ENCODE data around the gene CBFB. TPM values are rescaled to one million over a fixed set of nuclear protein-coding genes. Genes with fewer than 3 reads are reported as not detected.

CBFB gene
- polyA plus RNA-seq, 1 donor (not counting 4 experiments of a cell fraction or from before 2014, with no cell fraction given) = 39.7 TPM

GRCh38 chr16:67100569-67101310 lies 71.8 kb downstream of the CBFB start:
- no peak overlapping the region for H3K27ac ChIP-seq (ENCODE audit: control insufficient read depth, insufficient read depth, low read length)
- H3K4me1 ChIP-seq (ENCODE audit: control insufficient read depth, extremely low read depth, insufficient read depth, low read length) = peaks cover under 1% of the 10 kb centered on the region
- H3K36me3 ChIP-seq (ENCODE audit: control insufficient read depth in 2 of 2, extremely low read depth in 1 of 2, insufficient read depth in 2 of 2, low read length in 2 of 2) = peaks cover 4 to 5% of the 10 kb centered on the region in 2 experiments
- no peak for TF ChIP-seq EZH2 (IDR thresholded peaks at IDR 0.05; ENCODE audit: low read length)
- TF ChIP-seq, protein P1, sequence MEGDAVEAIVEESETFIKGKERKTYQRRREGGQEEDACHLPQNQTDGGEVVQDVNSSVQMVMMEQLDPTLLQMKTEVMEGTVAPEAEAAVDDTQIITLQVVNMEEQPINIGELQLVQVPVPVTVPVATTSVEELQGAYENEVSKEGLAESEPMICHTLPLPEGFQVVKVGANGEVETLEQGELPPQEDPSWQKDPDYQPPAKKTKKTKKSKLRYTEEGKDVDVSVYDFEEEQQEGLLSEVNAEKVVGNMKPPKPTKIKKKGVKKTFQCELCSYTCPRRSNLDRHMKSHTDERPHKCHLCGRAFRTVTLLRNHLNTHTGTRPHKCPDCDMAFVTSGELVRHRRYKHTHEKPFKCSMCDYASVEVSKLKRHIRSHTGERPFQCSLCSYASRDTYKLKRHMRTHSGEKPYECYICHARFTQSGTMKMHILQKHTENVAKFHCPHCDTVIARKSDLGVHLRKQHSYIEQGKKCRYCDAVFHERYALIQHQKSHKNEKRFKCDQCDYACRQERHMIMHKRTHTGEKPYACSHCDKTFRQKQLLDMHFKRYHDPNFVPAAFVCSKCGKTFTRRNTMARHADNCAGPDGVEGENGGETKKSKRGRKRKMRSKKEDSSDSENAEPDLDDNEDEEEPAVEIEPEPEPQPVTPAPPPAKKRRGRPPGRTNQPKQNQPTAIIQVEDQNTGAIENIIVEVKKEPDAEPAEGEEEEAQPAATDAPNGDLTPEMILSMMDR (optimal IDR thresholded peaks at IDR 0.05 in 1 of 3, IDR thresholded peaks at IDR 0.05 in 1 of 3, conservative IDR thresholded peaks at IDR 0.05 in 1 of 3; ENCODE audit: extremely low read depth in 1 of 3, insufficient read depth in 2 of 3, low read length in 3 of 3) = peak in 1 of 3 experiments; percentile 22
- H3K27me3 ChIP-seq (ENCODE audit: control insufficient read depth, extremely low read depth, insufficient read depth, low read length) = no peaks in the 10 kb centered on the region
- H3K9me1 ChIP-seq (ENCODE audit: control insufficient read depth, extremely low read depth, insufficient read depth, low read length) = peaks cover 2% of the 10 kb centered on the region
- H3K4me3 ChIP-seq (ENCODE audit: control insufficient read depth in 2 of 3, extremely low read depth in 1 of 3, insufficient read depth in 2 of 3, low read depth in 1 of 3, low read length in 3 of 3) = no peak overlapping the region
- no peaks in the 10 kb centered on the region for H3K9me3 ChIP-seq (ENCODE audit: control insufficient read depth, low read depth, low read length)
- dilution Hi-C loops (cut with MboI; ENCODE audit: extremely low pct_ligation_motif_present, low sequenced_read_pairs) = no loop called here
- no peak overlapping the region for H3K4me2 ChIP-seq (ENCODE audit: control insufficient read depth, extremely low read depth, insufficient read depth, low read depth, low read length)
- H2AFZ ChIP-seq (ENCODE audit: control insufficient read depth, low read length) = no peak overlapping the region
- no peaks in the 10 kb centered on the region for H3K79me2 ChIP-seq (ENCODE audit: control insufficient read depth, insufficient read depth, low read length)
- no peak overlapping the region for H3K9ac ChIP-seq (ENCODE audit: control insufficient read depth, extremely low read depth, insufficient read depth, low read length)
- H4K20me1 ChIP-seq (ENCODE audit: control insufficient read depth, extremely low read depth, insufficient read depth, low read length) = no peaks in the 10 kb centered on the region
- no peak for FAIRE-seq
- no peak for DNase-seq (ENCODE audit: low read depth, low spot score)

DNA sequence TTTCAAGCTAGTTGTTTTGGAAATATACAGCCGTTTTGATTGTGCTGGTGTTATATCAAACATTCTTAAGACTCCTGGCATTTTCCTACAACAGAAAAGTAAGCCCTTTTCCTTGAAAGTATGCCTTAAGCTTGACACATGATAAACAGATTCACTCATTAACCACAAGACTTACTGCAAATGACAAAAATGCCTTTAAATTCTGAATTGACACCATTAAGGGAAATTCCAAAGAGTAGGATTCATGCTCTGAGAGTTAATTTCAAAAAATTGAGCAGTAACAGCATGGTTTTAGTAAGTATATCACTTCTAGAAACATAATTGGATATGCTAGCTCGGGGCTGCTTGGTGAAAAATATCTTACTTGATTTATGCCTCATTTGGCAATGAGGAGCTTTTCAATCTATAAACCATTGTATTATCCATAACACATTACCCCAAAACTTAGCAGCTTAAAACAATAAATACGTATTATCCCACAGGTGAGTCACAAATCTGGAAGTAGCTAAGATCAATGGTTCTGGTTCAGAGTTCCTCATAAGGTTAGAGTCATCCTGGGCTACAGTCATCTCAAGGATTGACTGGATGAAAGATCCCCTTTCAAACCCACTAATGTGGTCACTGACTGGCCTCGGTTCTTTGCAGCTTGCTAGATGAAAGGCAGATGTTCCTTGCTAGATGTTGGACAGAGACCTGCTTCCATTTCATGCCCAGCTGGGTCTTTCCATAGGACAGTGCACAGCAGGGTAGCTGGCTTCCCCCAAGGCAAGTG lies 72.5 kb downstream of the CBFB start:
- Histone ChIP-seq H3K4me3 (ENCODE audit: control insufficient read depth in 2 of 3, extremely low read depth in 1 of 3, insufficient read depth in 2 of 3, low read depth in 1 of 3, low read length in 3 of 3) (no peak overlapping the region), H3K9me3 (ENCODE audit: control insufficient read depth, low read depth, low read length) (no peaks in the 10 kb centered on the region), H3K9me1 (ENCODE audit: control insufficient read depth, extremely low read depth, insufficient read depth, low read length) (peaks cover 2% of the 10 kb centered on the region), H3K79me2 (ENCODE audit: control insufficient read depth, insufficient read depth, low read length) (no peaks in the 10 kb centered on the region), H3K36me3 (ENCODE audit: control insufficient read depth in 2 of 2, extremely low read depth in 1 of 2, insufficient read depth in 2 of 2, low read length in 2 of 2) (peaks cover 4 to 5% of the 10 kb centered on the region in 2 experiments), H3K27me3 (ENCODE audit: control insufficient read depth, extremely low read depth, insufficient read depth, low read length) (no peaks in the 10 kb centered on the region), H2AFZ (ENCODE audit: control insufficient read depth, low read length) (no peak overlapping the region), H3K9ac (ENCODE audit: control insufficient read depth, extremely low read depth, insufficient read depth, low read length) (no peak overlapping the region), H3K27ac (ENCODE audit: control insufficient read depth, insufficient read depth, low read length) (no peak overlapping the region), H3K4me1 (ENCODE audit: control insufficient read depth, extremely low read depth, insufficient read depth, low read length) (peaks cover 8% of the 10 kb centered on the region), H3K4me2 (ENCODE audit: control insufficient read depth, extremely low read depth, insufficient read depth, low read depth, low read length) (no peak overlapping the region), H4K20me1 (ENCODE audit: control insufficient read depth, extremely low read depth, insufficient read depth, low read length) (no peaks in the 10 kb centered on the region)
- TF ChIP-seq, protein P1 (optimal IDR thresholded peaks at IDR 0.05 in 1 of 3, IDR thresholded peaks at IDR 0.05 in 1 of 3, conservative IDR thresholded peaks at IDR 0.05 in 1 of 3; ENCODE audit: extremely low read depth in 1 of 3, insufficient read depth in 2 of 3, low read length in 3 of 3) = no peak
- TF ChIP-seq EZH2 (IDR thresholded peaks at IDR 0.05; ENCODE audit: low read length) = no peak
- DNase-seq (ENCODE audit: low read depth, low spot score) (no peak), FAIRE-seq (no peak)
- dilution Hi-C loops (cut with MboI; ENCODE audit: extremely low pct_ligation_motif_present, low sequenced_read_pairs) = no loop called here
